ENCODE measurements around the gene OSTN. TPM values are rescaled to one million over a fixed set of nuclear protein-coding genes. Genes with fewer than 3 reads are reported as not detected.

The OSTN gene
- total RNA-seq, 1 experiment from 2014 or later: 1.8 TPM

GRCh38 chr3:191210032-191210431 lies 11.0 kb downstream of the OSTN start:
- Histone ChIP-seq H3F3A (ENCODE audit: low read length, unreplicated experiment) (no peaks in the 10 kb centered on the region), H3K36me3 (ENCODE audit: low read depth, low read length) (no peaks in the 10 kb centered on the region), H3K9ac (ENCODE audit: low read length) (no peak overlapping the region), H3K9me2 (replicated peaks; ENCODE audit: low read length) (no peaks in the 10 kb centered on the region), H3K27ac (ENCODE audit: low read length) (no peak overlapping the region), H3K4me2 (ENCODE audit: low read length) (no peak overlapping the region), H4K20me1 (ENCODE audit: low read length) (no peaks in the 10 kb centered on the region), H2AFZ (ENCODE audit: low read length) (no peak overlapping the region), H3K27me3 (ENCODE audit: low read length) (no peaks in the 10 kb centered on the region), H3K4me3 (ENCODE audit: low read length) (no peak overlapping the region), H3K4me1 (ENCODE audit: insufficient read depth, low read length) (peaks cover 11% of the 10 kb centered on the region), H3K9me3 (ENCODE audit: low read length) (no peaks in the 10 kb centered on the region), H3K79me2 (ENCODE audit: low read length) (no peaks in the 10 kb centered on the region)
- TF ChIP-seq CTCF (conservative IDR thresholded peaks at IDR 0.05; ENCODE audit: low read depth, low read length) (no peak), EZH2 (IDR thresholded peaks at IDR 0.05; ENCODE audit: low read length, unreplicated experiment) (no peak), EZH2phosphoT487 (IDR thresholded peaks at IDR 0.05; ENCODE audit: borderline replicate concordance, low read length) (no peak)
- DNase-seq (no peak), ATAC-seq (no peak)
- ChIA-PET POLR2A (ENCODE audit: unreplicated experiment) (no interaction called here), CTCF (no interaction called here)
- intact Hi-C loops (cut with micrococcal nuclease): no loop called here
- BruUV-seq (replicated peaks): no TSS peak

- no peak overlapping the region for H3K4me2 ChIP-seq (ENCODE audit: low read length)
- H3K36me3 ChIP-seq (ENCODE audit: low read depth, low read length): no peaks in the 10 kb centered on the region
- H3K79me2 ChIP-seq (ENCODE audit: low read length): no peaks in the 10 kb centered on the region
- H3K4me3 ChIP-seq (ENCODE audit: low read length): no peak overlapping the region
- ATAC-seq: no peak
- TF ChIP-seq EZH2 (IDR thresholded peaks at IDR 0.05; ENCODE audit: low read length, unreplicated experiment): no peak
- H4K20me1 ChIP-seq (ENCODE audit: low read length): no peaks in the 10 kb centered on the region
- no TSS peak for BruUV-seq (replicated peaks)
- no peaks in the 10 kb centered on the region for H3K4me1 ChIP-seq (ENCODE audit: insufficient read depth, low read length)
- H3K9me3 ChIP-seq (ENCODE audit: low read length): no peaks in the 10 kb centered on the region
- H2AFZ ChIP-seq (ENCODE audit: low read length): no peak overlapping the region
- ChIA-PET CTCF (no interaction called here), POLR2A (ENCODE audit: unreplicated experiment) (no interaction called here)
- no peaks in the 10 kb centered on the region for H3F3A ChIP-seq (ENCODE audit: low read length, unreplicated experiment)
- intact Hi-C loops (cut with micrococcal nuclease): no loop called here
- no peaks in the 10 kb centered on the region for H3K27me3 ChIP-seq (ENCODE audit: low read length)
- no peak overlapping the region for H3K27ac ChIP-seq (ENCODE audit: low read length)
- no peak for DNase-seq
- H3K9ac ChIP-seq (ENCODE audit: low read length): no peak overlapping the region
- H3K9me2 ChIP-seq (replicated peaks; ENCODE audit: low read length): no peaks in the 10 kb centered on the region
These were observed 17.5 kb downstream of the OSTN start for GRCh38 chr3:191216510-191216909.

GRCh38 chr3:191217301-191217700 lies 18.3 kb downstream of the OSTN start:
- no peak for DNase-seq
- no peaks in the 10 kb centered on the region for H3K9me3 ChIP-seq (ENCODE audit: low read length)
- no peak for ATAC-seq
- no peaks in the 10 kb centered on the region for H4K20me1 ChIP-seq (ENCODE audit: low read length)
- BruUV-seq (replicated peaks): no TSS peak
- ChIA-PET POLR2A (ENCODE audit: unreplicated experiment) (no interaction called here), CTCF (no interaction called here)
- no peak overlapping the region for H3K4me2 ChIP-seq (ENCODE audit: low read length)
- no peaks in the 10 kb centered on the region for H3K27me3 ChIP-seq (ENCODE audit: low read length)
- intact Hi-C loops (cut with micrococcal nuclease): no loop called here
- H3K36me3 ChIP-seq (ENCODE audit: low read depth, low read length): no peaks in the 10 kb centered on the region
- no peaks in the 10 kb centered on the region for H3K4me1 ChIP-seq (ENCODE audit: insufficient read depth, low read length)
- H3K9ac ChIP-seq (ENCODE audit: low read length): no peak overlapping the region
- no peaks in the 10 kb centered on the region for H3F3A ChIP-seq (ENCODE audit: low read length, unreplicated experiment)
- no peaks in the 10 kb centered on the region for H3K79me2 ChIP-seq (ENCODE audit: low read length)
- H3K4me3 ChIP-seq (ENCODE audit: low read length): no peak overlapping the region
- H3K27ac ChIP-seq (ENCODE audit: low read length): no peak overlapping the region
- no peaks in the 10 kb centered on the region for H3K9me2 ChIP-seq (replicated peaks; ENCODE audit: low read length)
- no peak for TF ChIP-seq CTCF (conservative IDR thresholded peaks at IDR 0.05; ENCODE audit: low read depth, low read length)
- TF ChIP-seq EZH2 (IDR thresholded peaks at IDR 0.05; ENCODE audit: low read length, unreplicated experiment): no peak
- no peak for TF ChIP-seq EZH2phosphoT487 (IDR thresholded peaks at IDR 0.05; ENCODE audit: borderline replicate concordance, low read length)
- no peak overlapping the region for H2AFZ ChIP-seq (ENCODE audit: low read length)

All from PC-3 (cell line).